Measurements from ENCODE around the gene TNFRSF4.

Gene TNFRSF4

DNA sequence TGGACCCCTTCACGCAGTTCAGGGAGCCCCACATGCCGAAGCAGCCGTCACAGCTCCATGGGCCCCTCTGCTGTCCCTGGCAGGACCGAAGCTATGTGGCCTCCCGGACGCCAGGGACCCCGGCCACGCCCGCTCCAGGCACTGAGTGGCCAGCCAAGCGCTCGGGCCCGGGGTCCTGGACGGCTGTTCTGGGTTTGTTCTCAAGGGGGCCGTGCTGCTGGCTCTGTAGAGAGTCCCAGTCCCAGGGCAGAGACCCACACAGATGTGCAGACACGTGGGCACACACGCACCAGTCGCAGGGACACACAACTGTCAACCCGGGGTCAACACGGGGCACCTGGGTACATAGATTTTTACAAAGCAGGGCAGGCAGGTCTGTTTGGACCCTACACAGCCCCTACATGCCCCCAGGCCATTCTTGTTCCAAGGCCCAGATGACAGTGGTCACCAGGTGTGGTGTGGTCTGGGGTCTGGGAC is 24.8 kb upstream of the TNFRSF4 start:
- Histone ChIP-seq H4K20me1 (ENCODE audit: insufficient read depth, low read length) (peaks cover 36% of the 10 kb centered on the region), H3K36me3 (ENCODE audit: insufficient read depth, low read length) (peaks cover 16% of the 10 kb centered on the region), H3K27ac (ENCODE audit: low read length) (no peak overlapping the region), H3K27me3 (ENCODE audit: insufficient read depth, low read length, poor library complexity) (no peaks in the 10 kb centered on the region), H3K9ac (ENCODE audit: low read depth, low read length) (no peak overlapping the region), H3K9me3 (ENCODE audit: insufficient read depth, low read length, severe bottlenecking) (no peaks in the 10 kb centered on the region), H2AFZ (ENCODE audit: low read depth, low read length) (no peak overlapping the region), H3K79me2 (ENCODE audit: insufficient read depth, low read length) (peaks cover 13% of the 10 kb centered on the region), H3K4me1 (ENCODE audit: insufficient read depth, low read length) (peaks cover 9% of the 10 kb centered on the region), H3K4me3 (ENCODE audit: low read depth in 1 of 2, low read length in 2 of 2) (no peak overlapping the region), H3K4me2 (ENCODE audit: insufficient read depth, low read length) (no peak overlapping the region)
- TF ChIP-seq, protein P1, sequence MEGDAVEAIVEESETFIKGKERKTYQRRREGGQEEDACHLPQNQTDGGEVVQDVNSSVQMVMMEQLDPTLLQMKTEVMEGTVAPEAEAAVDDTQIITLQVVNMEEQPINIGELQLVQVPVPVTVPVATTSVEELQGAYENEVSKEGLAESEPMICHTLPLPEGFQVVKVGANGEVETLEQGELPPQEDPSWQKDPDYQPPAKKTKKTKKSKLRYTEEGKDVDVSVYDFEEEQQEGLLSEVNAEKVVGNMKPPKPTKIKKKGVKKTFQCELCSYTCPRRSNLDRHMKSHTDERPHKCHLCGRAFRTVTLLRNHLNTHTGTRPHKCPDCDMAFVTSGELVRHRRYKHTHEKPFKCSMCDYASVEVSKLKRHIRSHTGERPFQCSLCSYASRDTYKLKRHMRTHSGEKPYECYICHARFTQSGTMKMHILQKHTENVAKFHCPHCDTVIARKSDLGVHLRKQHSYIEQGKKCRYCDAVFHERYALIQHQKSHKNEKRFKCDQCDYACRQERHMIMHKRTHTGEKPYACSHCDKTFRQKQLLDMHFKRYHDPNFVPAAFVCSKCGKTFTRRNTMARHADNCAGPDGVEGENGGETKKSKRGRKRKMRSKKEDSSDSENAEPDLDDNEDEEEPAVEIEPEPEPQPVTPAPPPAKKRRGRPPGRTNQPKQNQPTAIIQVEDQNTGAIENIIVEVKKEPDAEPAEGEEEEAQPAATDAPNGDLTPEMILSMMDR (IDR thresholded peaks at IDR 0.05; ENCODE audit: borderline replicate concordance, extremely low read depth, low read length, poor library complexity, severe bottlenecking), result no peak
- TF ChIP-seq EZH2 (IDR thresholded peaks at IDR 0.05; ENCODE audit: borderline replicate concordance, low read depth, low read length, severe bottlenecking), result no peak
- no peak for DNase-seq
- no peak for ATAC-seq (ENCODE audit: insufficient read depth, low read depth)

DNA sequence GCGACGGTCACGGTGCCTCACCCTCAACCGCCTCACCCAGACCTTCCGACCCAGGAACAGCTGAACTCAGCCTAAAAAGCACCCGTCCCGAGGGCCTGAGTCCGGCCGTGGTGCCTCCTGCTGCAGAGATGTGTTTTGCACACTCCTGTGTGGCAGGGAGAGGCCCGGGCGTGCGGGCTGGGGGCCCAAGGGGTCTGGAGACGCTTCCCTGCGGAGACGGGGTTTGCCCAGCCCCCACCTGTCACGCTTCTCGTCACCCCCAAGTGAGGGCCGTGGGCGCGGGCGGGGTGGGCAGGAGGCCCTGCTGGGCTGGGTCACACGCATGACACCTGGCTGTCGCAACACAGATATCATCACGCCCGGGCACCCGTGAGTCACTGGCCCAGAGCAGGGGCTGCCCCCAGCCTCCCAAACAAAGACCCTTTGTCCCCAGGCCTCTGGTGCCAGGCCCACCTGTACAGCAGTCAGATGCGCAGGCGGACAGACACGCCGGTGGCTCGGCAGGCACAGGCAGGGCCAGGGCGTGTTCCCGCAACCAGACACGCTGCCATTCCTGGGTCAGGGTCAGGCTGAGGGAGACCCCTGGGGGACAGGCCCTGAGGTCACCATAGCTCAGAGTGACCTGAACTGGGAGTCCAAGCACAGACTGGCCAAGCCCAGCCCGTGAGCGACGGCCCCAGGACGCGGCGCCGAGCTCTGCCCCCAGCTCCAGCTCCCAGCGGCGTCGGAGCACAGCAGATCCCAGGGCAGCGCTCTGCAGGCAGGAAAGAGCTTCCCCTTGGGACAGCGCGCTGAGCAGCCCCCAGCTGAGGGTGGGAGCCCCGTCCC is 24.1 kb upstream of the TNFRSF4 start:
- Histone ChIP-seq H3K4me1 (ENCODE audit: insufficient read depth, low read length) (peaks cover 16% of the 10 kb centered on the region), H3K9ac (ENCODE audit: low read depth, low read length) (no peak overlapping the region)

DNA sequence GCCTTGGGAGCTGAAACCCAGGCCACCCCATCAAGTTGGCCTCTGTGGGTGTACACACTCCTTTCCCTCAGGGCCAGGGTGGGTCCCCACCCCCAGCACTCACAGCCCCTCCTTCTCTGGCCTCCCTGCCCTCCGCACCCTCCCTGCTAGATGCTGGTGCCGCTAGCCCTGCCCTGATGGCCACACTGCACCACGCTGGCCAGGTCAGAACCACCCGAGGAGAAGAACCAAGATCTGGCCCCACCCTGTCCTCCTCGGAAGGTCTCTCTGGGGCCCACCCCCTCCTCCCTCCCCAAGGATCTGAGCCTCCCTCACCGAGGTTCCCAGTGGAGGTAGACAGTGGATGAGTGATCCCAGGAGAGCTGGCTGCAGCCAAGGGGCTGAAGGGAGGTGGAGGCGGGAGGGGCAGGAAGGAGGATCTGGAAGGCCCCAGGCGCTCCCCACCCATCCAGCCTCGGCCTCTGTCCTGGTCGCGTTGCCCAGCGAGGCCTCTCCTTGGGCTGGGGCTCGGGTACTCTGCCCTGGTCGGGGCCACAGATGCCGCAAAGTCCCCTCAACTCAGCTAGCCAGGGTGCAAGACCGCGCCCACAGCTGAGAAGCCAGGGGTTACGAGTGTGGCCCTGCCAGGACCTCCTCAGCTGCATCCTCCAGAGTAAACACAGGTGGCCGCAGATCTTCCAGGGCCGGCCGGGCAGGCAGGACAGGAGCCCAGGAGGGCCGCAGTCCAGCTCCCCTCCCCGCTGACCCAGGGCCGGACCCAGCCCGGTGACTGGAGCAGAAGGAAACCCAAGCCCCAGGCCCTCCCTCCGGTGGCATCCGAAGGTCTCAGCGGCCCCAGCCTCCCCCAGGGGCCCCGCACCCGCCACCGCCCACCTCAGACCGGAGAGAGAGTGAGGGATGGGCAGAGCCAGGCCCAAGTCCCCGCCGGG is 23.3 kb upstream of the TNFRSF4 start:
- Histone ChIP-seq H3K79me2 (ENCODE audit: insufficient read depth, low read length) (peaks cover 29% of the 10 kb centered on the region), H3K36me3 (ENCODE audit: insufficient read depth, low read length) (peaks cover 25% of the 10 kb centered on the region), H2AFZ (ENCODE audit: low read depth, low read length) (no peak overlapping the region), H3K9ac (ENCODE audit: low read depth, low read length) (no peak overlapping the region), H3K9me3 (ENCODE audit: insufficient read depth, low read length, severe bottlenecking) (no peaks in the 10 kb centered on the region), H3K4me1 (ENCODE audit: insufficient read depth, low read length) (peaks cover 24% of the 10 kb centered on the region), H3K4me3 (ENCODE audit: low read depth in 1 of 2, low read length in 2 of 2) (no peak overlapping the region), H3K27me3 (ENCODE audit: insufficient read depth, low read length, poor library complexity) (no peaks in the 10 kb centered on the region), H4K20me1 (ENCODE audit: insufficient read depth, low read length) (peaks cover 44% of the 10 kb centered on the region), H3K27ac (ENCODE audit: low read length) (no peak overlapping the region), H3K4me2 (ENCODE audit: insufficient read depth, low read length) (no peak overlapping the region)
- no peak for TF ChIP-seq EZH2 (IDR thresholded peaks at IDR 0.05; ENCODE audit: borderline replicate concordance, low read depth, low read length, severe bottlenecking)
- TF ChIP-seq, protein P1 (IDR thresholded peaks at IDR 0.05; ENCODE audit: borderline replicate concordance, extremely low read depth, low read length, poor library complexity, severe bottlenecking), result no peak
- no peak for ATAC-seq (ENCODE audit: insufficient read depth, low read depth)
- no peak for DNase-seq

More for the DNA sequence above, 24.1 kb upstream of the TNFRSF4 start:
- Histone ChIP-seq H3K36me3 (ENCODE audit: insufficient read depth, low read length) (peaks cover 23% of the 10 kb centered on the region), H4K20me1 (ENCODE audit: insufficient read depth, low read length) (peaks cover 43% of the 10 kb centered on the region), H3K79me2 (ENCODE audit: insufficient read depth, low read length) (peaks cover 20% of the 10 kb centered on the region), H3K4me3 (ENCODE audit: low read depth in 1 of 2, low read length in 2 of 2) (no peak overlapping the region), H3K27ac (ENCODE audit: low read length) (no peak overlapping the region), H3K4me2 (ENCODE audit: insufficient read depth, low read length) (no peak overlapping the region), H3K9me3 (ENCODE audit: insufficient read depth, low read length, severe bottlenecking) (no peaks in the 10 kb centered on the region), H3K27me3 (ENCODE audit: insufficient read depth, low read length, poor library complexity) (no peaks in the 10 kb centered on the region), H2AFZ (ENCODE audit: low read depth, low read length) (no peak overlapping the region)
- DNase-seq, result no peak
- 0 out of 3 replicates have a peak, but pooled peaks have one; percentile 4 for ATAC-seq (ENCODE audit: insufficient read depth, low read depth)
- TF ChIP-seq EZH2 (IDR thresholded peaks at IDR 0.05; ENCODE audit: borderline replicate concordance, low read depth, low read length, severe bottlenecking), result no peak
- TF ChIP-seq, protein P1 (IDR thresholded peaks at IDR 0.05; ENCODE audit: borderline replicate concordance, extremely low read depth, low read length, poor library complexity, severe bottlenecking), result no peak

Data from DND-41 (cell line).